Suppressor macrophage treated with lipopolysaccharide for 1 hour (primary cell): ENCODE results near the gene CTIF.

Experiments
- DNase-seq, 3 donors: peaks; one replicate each; pipeline ENCODE4 v3.0.0-alpha.2; 2020 to 2022

CTIF gene

GRCh38 chr18:48841381-48842258, 302.8 kb downstream of the CTIF start:
- DNase-seq: peak; percentile 90 to 92 (median 92)

GRCh38 chr18:48842259-48843061, 303.6 kb downstream of the CTIF start:
- DNase-seq: no peak

- no peak for DNase-seq
Observed at GRCh38 chr18:48843162-48843561, 304.3 kb downstream of the CTIF start.

GRCh38 chr18:48843596-48843995, 304.8 kb downstream of the CTIF start:
- DNase-seq: no peak

GRCh38 chr18:48844271-48844670, 305.4 kb downstream of the CTIF start:
- no peak for DNase-seq

GRCh38 chr18:48845174-48845573, 306.3 kb downstream of the CTIF start:
- DNase-seq: no peak

GRCh38 chr18:48846423-48846932, 307.6 kb downstream of the CTIF start:
- no peak for DNase-seq

GRCh38 chr18:48847807-48848486, 309.1 kb downstream of the CTIF start:
- DNase-seq: no peak

GRCh38 chr18:48848641-48849143, 309.9 kb downstream of the CTIF start:
- no peak for DNase-seq

GRCh38 chr18:48850822-48851598, 312.2 kb downstream of the CTIF start:
- DNase-seq: no peak

- DNase-seq: peak; percentile 63 to 77 (median 64)
Observed at GRCh38 chr18:48851599-48851960, 312.7 kb downstream of the CTIF start.

GRCh38 chr18:48852292-48852691, 313.5 kb downstream of the CTIF start:
- no peak for DNase-seq

GRCh38 chr18:48852794-48853193, 314.0 kb downstream of the CTIF start:
- DNase-seq: no peak

- no peak for DNase-seq
Observed at GRCh38 chr18:48853588-48853987, 314.8 kb downstream of the CTIF start.

GRCh38 chr18:48854780-48855179, 315.9 kb downstream of the CTIF start:
- DNase-seq: no peak

- peak in 1 of 3 donors; percentile 39 for DNase-seq
Observed at GRCh38 chr18:48855422-48856377, 316.9 kb downstream of the CTIF start.

- DNase-seq: no peak
Observed at GRCh38 chr18:48857023-48857694, 318.3 kb downstream of the CTIF start.

- no peak for DNase-seq
Observed at GRCh38 chr18:48858676-48859075, 319.8 kb downstream of the CTIF start.

GRCh38 chr18:48859311-48860268, 320.8 kb downstream of the CTIF start:
- DNase-seq: no peak
